Right ventricle myocardium superior (tissue), 1 donor: Measurements from ENCODE around the gene SMOC2. TPM values are rescaled to one million over a fixed set of nuclear protein-coding genes. Genes with fewer than 3 reads are reported as not detected.
"Not testable (repeated sequence)": the region's sequence is repeated elsewhere in the genome, so short reads cannot be mapped to it uniquely, and the experiment has no call there.

Experiments used
- ATAC-seq: fragments of 200-7000 bp; cut with Tn5 transposase; one replicate; pipeline ENCODE4 v1.9.1; 2020; ENCODE audit warnings: mild to moderate bottlenecking; ENCODE audit not compliant: poor library complexity
- DNase-seq: peaks from one replicate; pipeline ENCODE4 v3.0.0-alpha.2; 2020
- intact Hi-C: fragments of 100-400 bp; cut with DNase I; formaldehyde crosslinking; loops from one replicate; pipeline ENCODE4 v1.11.2; 2022
- total RNA-seq: library from RNA; stranded (reverse); fragmentation: NEBNext Ultra II Directional; extraction: Animal tissue kit (Norgen Biotek cat#: 25700); gene quantifications from one replicate; pipeline ENCODE4 v1.2.1, GENCODE V29; 2021
- donor health status: DM: no; HTN: yes; CAD: no; lungs with severe emphysema.

SMOC2 gene
- total RNA-seq, 1 donor from 2014 or later = 10.9 TPM

- intact Hi-C loops = no loop called here
- DNase-seq (no peak), ATAC-seq (peak; percentile 7)
Observed at GRCh38 chr6:168527451-168528210, 86.6 kb downstream of the SMOC2 start.

DNA sequence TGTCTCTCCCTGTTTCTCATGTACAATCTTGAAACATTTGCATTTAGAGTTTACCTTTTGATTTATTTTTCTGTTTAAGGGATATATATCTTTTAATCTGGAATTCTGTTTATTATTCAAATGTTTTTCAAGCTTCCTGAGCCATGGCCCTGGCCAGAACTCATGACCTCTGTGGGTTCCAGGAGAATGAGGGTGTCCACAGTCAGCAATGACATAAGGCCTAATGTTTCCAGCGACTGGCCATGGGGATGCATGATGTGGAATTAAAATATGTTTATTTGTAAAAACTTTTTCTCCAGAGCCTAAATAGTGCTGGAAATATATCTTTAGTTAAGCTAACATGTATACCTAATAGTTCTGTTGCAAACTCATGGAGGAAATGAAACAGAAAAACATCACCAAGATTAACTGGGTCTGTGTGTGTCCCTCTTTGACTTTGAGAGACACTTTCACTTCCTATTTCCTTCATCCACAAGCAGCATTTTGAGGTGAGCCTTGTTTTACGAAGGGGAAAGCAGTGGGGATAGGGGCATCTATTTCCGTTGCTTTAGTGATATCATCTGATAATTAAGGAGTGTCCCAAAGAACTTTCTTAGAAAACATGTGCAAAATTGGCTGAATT lies 87.6 kb downstream of the SMOC2 start:
- no peak for ATAC-seq
- intact Hi-C loops = no loop called here
- no peak for DNase-seq

DNA sequence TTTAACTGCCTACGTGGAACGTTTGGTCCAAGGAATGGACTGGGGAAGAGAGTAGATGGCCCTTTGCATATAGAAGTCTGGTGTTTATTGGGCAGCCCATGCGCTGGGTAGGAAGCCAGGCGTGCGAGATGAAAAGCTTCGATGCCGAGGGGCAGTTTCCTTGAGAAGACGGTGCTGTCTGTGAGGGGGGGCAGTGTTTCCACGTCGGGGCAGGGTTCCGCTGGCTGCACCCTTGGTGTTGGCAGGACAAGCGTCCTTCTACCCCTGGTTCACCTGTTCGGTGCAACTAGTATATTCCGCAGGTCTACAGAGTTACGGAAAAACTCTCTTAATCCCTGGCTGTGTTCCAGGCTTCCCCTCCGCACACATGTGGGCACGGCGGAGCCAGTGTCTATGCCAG lies 88.2 kb downstream of the SMOC2 start:
- ATAC-seq (no peak), DNase-seq (no peak)
- intact Hi-C loops = no loop called here

DNA sequence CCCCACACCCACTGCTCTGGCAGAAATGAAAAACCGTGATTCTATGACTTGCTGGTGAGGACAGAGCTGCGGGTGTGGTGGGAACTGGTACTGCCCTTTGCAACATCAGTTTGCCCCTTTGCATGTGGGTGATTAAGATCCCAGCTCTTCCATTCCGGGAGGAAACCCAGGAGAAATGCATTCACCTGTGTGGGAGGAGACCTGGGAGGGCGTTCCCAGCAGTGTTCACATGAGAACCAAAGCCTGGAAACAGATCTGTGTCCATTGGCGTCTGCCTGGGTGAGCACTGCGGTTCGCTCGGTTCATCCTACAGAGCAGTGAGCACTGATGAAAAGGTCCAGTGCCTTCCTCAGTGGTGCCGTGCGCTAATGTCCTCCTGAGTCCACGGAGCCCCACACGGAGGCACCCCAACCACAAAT lies 89.7 kb downstream of the SMOC2 start:
- ATAC-seq (no peak), DNase-seq (no peak)
- intact Hi-C loops = no loop called here

DNA sequence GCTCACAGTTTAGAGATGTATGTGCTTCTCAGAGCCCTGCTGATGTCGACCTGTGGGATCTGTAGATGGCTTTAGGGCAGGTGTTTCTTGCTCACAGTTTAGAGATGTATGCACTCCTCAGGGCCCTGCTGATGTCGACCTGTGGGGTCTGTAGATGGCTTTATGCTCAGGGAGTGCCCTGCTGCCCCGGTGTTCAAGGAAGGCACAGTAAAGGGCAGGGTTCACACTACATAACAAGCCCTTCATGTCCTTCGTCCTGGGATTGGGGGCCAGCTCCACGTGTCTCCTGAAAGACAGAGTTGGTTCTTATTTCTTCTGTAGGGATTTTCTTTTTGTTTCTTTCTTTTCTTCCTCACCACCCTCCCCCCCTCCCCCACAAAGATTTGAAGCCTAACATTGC lies 91.1 kb downstream of the SMOC2 start:
- DNase-seq (no peak), ATAC-seq (no peak)
- intact Hi-C loops = no loop called here

DNA sequence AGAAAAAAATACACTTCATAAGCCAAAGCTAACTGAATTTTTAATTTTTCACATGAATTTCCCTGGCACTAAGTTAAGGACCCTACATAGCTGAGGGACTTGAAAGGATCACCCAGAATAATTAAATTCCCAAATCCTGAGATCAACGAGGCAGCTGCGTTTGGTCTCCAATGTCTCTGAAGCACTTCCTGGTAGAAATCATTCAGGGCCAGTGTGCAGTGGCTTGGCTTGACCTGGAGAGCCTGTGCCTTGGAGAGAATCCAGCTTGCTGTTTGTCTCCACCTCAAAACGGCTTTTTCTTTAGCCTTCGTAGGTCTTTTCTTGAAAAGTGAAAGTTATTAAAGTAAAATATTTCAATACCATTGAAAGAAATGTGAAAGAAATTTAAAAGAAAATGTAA lies 92.4 kb downstream of the SMOC2 start:
- no peak for DNase-seq
- intact Hi-C loops = no loop called here
- peak; percentile 76 for ATAC-seq

GRCh38 chr6:168534265-168534664 lies 93.3 kb downstream of the SMOC2 start:
- ATAC-seq (peak; percentile 70), DNase-seq (no peak)
- intact Hi-C loops = no loop called here

DNA sequence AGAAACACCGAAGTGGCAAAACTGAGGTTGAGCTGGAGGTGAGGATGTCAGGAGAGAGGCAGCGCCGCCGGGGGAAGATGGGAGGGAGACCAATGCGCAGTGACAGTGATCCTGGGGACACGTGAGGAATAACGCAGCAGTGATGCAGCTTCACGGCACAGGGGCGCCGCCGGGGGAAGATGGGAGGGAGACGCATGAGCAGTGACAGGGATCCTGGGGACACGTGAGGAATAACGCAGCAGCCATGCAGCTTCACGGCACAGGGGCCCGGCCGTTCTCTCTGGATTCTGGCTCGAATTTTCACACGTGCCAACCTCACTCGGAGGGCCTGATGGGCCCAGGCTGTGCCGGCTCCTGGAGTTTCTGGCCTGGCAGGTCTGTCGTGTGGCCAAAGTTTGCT lies 94.7 kb downstream of the SMOC2 start:
- DNase-seq = no peak
- intact Hi-C loops = no loop called here
- no peak for ATAC-seq

DNA sequence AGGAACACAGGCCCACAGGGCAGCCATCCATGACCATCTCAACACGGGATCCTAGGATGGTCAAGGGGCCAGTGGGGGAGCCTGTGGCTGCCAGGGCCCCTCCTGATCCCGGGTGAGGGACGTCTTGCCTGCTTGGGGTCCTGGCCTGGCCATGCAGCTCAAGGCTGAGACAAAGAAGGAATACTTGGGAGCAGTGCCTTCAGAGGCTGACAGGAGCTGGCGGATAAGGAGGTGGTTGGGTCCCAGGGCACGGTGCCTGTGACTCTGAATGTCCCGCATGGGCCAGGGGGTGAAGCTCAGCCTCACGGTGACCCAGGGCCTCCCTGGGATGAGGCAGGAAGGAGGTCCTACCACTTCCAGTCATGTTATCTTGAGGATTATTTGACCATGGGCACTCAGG lies 95.2 kb downstream of the SMOC2 start:
- DNase-seq (no peak), ATAC-seq (no peak)
- intact Hi-C loops = no loop called here

DNA sequence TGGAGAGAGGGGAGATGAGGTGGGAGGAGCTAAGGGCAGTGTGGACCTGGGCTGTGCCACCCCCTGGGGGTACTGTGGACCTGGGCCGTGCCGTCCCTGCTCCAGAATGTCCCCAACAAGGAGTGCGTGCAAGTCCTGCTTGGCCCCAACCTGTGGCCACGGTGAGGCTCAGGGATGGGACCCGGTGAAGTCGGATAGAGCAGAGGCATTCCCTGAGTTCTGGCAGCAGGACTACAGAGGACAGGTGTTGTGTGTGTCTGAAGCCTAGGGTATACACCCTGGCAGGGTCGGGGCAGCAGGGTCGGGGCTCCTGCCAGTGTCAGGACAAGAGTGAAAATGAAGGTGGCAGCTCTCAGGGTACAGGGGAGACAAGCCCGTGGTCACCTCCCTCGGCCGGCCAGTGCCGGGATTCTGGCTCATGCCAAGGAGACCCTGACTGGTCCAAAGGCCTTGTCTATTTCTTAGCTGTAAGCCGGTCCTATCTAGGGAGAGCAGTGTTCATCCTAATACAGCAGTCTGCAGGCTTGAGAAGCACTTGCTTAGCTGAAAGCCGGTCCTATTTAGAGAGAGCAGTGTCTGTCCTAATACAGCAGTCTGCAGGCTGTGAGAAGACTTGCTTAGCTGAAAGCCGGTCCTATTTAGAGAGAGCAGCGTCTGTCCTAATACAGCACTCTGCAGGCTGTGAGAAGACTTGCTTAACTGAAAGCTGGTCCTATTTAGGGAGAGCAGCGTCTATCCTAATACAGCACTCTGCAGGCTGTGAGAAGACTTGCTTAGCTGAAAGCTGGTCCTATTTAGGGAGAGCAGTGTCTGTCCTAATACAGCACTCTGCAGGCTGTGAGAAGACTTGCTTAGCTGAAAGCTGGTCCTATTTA lies 95.9 kb downstream of the SMOC2 start:
- no peak for ATAC-seq
- no peak for DNase-seq
- intact Hi-C loops = no loop called here

GRCh38 chr6:168537540-168537884 lies 96.5 kb downstream of the SMOC2 start:
- DNase-seq = no peak
- no peak for ATAC-seq
- intact Hi-C loops = no loop called here

- ATAC-seq, intact Hi-C loops, DNase-seq: not testable (repeated sequence)
Observed at GRCh38 chr6:168538188-168538891, 97.4 kb downstream of the SMOC2 start.

GRCh38 chr6:168538892-168539811 lies 98.2 kb downstream of the SMOC2 start:
- ATAC-seq (no peak), DNase-seq (no peak)
- intact Hi-C loops = no loop called here

- intact Hi-C loops = no loop called here
- DNase-seq (no peak), ATAC-seq (no peak)
Observed at GRCh38 chr6:168540713-168541291, 99.8 kb downstream of the SMOC2 start.

DNA sequence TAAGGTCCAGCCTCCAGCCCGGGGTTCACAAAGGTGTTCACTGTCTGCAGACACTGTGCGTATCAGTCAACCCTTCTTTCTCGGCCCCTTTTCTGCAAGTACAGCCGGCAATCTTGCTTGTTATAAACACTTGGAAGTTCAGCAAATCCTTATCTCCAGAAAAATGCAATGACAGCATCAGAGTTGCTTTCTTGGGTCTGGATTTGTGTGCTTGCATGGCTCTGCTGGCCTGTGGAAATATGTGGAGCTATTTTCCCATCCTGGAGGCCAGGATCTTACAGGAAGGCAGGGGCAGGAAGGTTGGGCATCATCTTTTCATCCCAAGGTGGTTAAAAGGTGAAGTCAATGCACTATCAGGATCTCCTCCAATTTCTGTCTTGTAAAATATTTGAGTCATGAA lies 100.3 kb downstream of the SMOC2 start:
- DNase-seq = no peak
- ATAC-seq = peak; percentile 40
- intact Hi-C loops = no loop called here

- DNase-seq (no peak), ATAC-seq (peak; percentile 56)
- intact Hi-C loops = no loop called here
Observed at GRCh38 chr6:168542301-168542700, 101.3 kb downstream of the SMOC2 start.

GRCh38 chr6:168545428-168545827 lies 104.4 kb downstream of the SMOC2 start:
- intact Hi-C loops = no loop called here
- DNase-seq = no peak

GRCh38 chr6:168546151-168546550 lies 105.2 kb downstream of the SMOC2 start:
- intact Hi-C loops = no loop called here
- DNase-seq = no peak
- ATAC-seq = peak; percentile 40

More at GRCh38 chr6:168545428-168545827, 104.4 kb downstream of the SMOC2 start:
- ATAC-seq = no peak
